ENCODE data around the gene SLC17A3.

The SLC17A3 gene

GRCh38 chr6:25852756-25853155, 21.3 kb downstream of the SLC17A3 start:
- no peak for TF ChIP-seq JUND (IDR thresholded peaks at IDR 0.05; ENCODE audit: low read depth)
- in situ Hi-C loops (cut with HindIII; ENCODE audit: low pct_unique_long_range_greater_than_20kb, low sequenced_read_pairs) = no loop called here
- no peak for DNase-seq (ENCODE audit: low read depth in 1 of 2, low spot score in 1 of 2)

GRCh38 chr6:25851961-25852360, 22.1 kb downstream of the SLC17A3 start:
- TF ChIP-seq JUND (IDR thresholded peaks at IDR 0.05; ENCODE audit: low read depth) = no peak
- in situ Hi-C loops (cut with HindIII; ENCODE audit: low pct_unique_long_range_greater_than_20kb, low sequenced_read_pairs) = no loop called here
- DNase-seq (ENCODE audit: low read depth in 1 of 2, low spot score in 1 of 2) = no peak

GRCh38 chr6:25844518-25844917, 29.5 kb downstream of the SLC17A3 start:
- DNase-seq (ENCODE audit: low read depth in 1 of 2, low spot score in 1 of 2) = no peak
- in situ Hi-C loops (cut with HindIII; ENCODE audit: low pct_unique_long_range_greater_than_20kb, low sequenced_read_pairs) = no loop called here
- TF ChIP-seq JUND (IDR thresholded peaks at IDR 0.05; ENCODE audit: low read depth) = no peak

GRCh38 chr6:25842526-25842925, 31.5 kb downstream of the SLC17A3 start:
- in situ Hi-C loops (cut with HindIII; ENCODE audit: low pct_unique_long_range_greater_than_20kb, low sequenced_read_pairs) = no loop called here
- no peak for DNase-seq (ENCODE audit: low read depth in 1 of 2, low spot score in 1 of 2)
- no peak for TF ChIP-seq JUND (IDR thresholded peaks at IDR 0.05; ENCODE audit: low read depth)

- no peak for DNase-seq (ENCODE audit: low read depth in 1 of 2, low spot score in 1 of 2)
- in situ Hi-C loops (cut with HindIII; ENCODE audit: low pct_unique_long_range_greater_than_20kb, low sequenced_read_pairs) = no loop called here
- no peak for TF ChIP-seq JUND (IDR thresholded peaks at IDR 0.05; ENCODE audit: low read depth)
Measured at GRCh38 chr6:25835442-25836283, 38.4 kb downstream of the SLC17A3 start.

- no peak for DNase-seq (ENCODE audit: low read depth in 1 of 2, low spot score in 1 of 2)
- TF ChIP-seq JUND (IDR thresholded peaks at IDR 0.05; ENCODE audit: low read depth) = no peak
- in situ Hi-C loops (cut with HindIII; ENCODE audit: low pct_unique_long_range_greater_than_20kb, low sequenced_read_pairs) = no loop called here
Measured at GRCh38 chr6:25834950-25835349, 39.1 kb downstream of the SLC17A3 start.

- no peak for TF ChIP-seq JUND (IDR thresholded peaks at IDR 0.05; ENCODE audit: low read depth)
- in situ Hi-C loops (cut with HindIII; ENCODE audit: low pct_unique_long_range_greater_than_20kb, low sequenced_read_pairs) = no loop called here
- DNase-seq (ENCODE audit: low read depth in 1 of 2, low spot score in 1 of 2) = no peak
Measured at GRCh38 chr6:25833136-25833535, 40.9 kb downstream of the SLC17A3 start.

- in situ Hi-C loops (cut with HindIII; ENCODE audit: low pct_unique_long_range_greater_than_20kb, low sequenced_read_pairs) = no loop called here
- DNase-seq (ENCODE audit: low read depth in 1 of 2, low spot score in 1 of 2) = no peak
- TF ChIP-seq JUND (IDR thresholded peaks at IDR 0.05; ENCODE audit: low read depth) = no peak
Measured at GRCh38 chr6:25832670-25833069, 41.4 kb downstream of the SLC17A3 start.

GRCh38 chr6:25832307-25832662, 41.8 kb downstream of the SLC17A3 start:
- DNase-seq (ENCODE audit: low read depth in 1 of 2, low spot score in 1 of 2) = no peak
- TF ChIP-seq JUND (IDR thresholded peaks at IDR 0.05; ENCODE audit: low read depth) = no peak
- in situ Hi-C loops (cut with HindIII; ENCODE audit: low pct_unique_long_range_greater_than_20kb, low sequenced_read_pairs) = no loop called here

- TF ChIP-seq JUND (IDR thresholded peaks at IDR 0.05; ENCODE audit: low read depth) = no peak
- no peak for DNase-seq (ENCODE audit: low read depth in 1 of 2, low spot score in 1 of 2)
Measured at GRCh38 chr6:25831532-25832306, 42.3 kb downstream of the SLC17A3 start, which contains the start of gene SLC17A1. Gene SLC17A1 (minus strand): TSS chr6:25832052. CDS start chr6:25830557, 1,495 bp downstream.

GRCh38 chr6:25830458-25830857, 43.6 kb downstream of the SLC17A3 start:
- no peak for TF ChIP-seq JUND (IDR thresholded peaks at IDR 0.05; ENCODE audit: low read depth)
- DNase-seq (ENCODE audit: low read depth in 1 of 2, low spot score in 1 of 2) = no peak
- in situ Hi-C loops (cut with HindIII; ENCODE audit: low pct_unique_long_range_greater_than_20kb, low sequenced_read_pairs) = no loop called here

More at GRCh38 chr6:25831532-25832306, 42.3 kb downstream of the SLC17A3 start, which contains the start of gene SLC17A1:
- in situ Hi-C loops (cut with HindIII; ENCODE audit: low pct_unique_long_range_greater_than_20kb, low sequenced_read_pairs) = no loop called here

- in situ Hi-C loops (cut with HindIII; ENCODE audit: low pct_unique_long_range_greater_than_20kb, low sequenced_read_pairs) = no loop called here
- no peak for DNase-seq (ENCODE audit: low read depth in 1 of 2, low spot score in 1 of 2)
- no peak for TF ChIP-seq JUND (IDR thresholded peaks at IDR 0.05; ENCODE audit: low read depth)
Measured at GRCh38 chr6:25829375-25829774, 44.7 kb downstream of the SLC17A3 start.

- no peak for TF ChIP-seq JUND (IDR thresholded peaks at IDR 0.05; ENCODE audit: low read depth)
- DNase-seq (ENCODE audit: low read depth in 1 of 2, low spot score in 1 of 2) = no peak
- in situ Hi-C loops (cut with HindIII; ENCODE audit: low pct_unique_long_range_greater_than_20kb, low sequenced_read_pairs) = no loop called here
Measured at GRCh38 chr6:25821341-25821740, 52.7 kb downstream of the SLC17A3 start.

All from T47D (cell line).